GM21529 (cell line): ENCODE results near the gene COPS9.

Experiments
- ATAC-seq: cut with Tn5 transposase; IDR thresholded peaks from one replicate; pipeline ENCODE4 v1.9.1; 2021; ENCODE audit not compliant: unreplicated experiment

Gene COPS9

GRCh38 chr2:240166761-240167587 lies 30.9 kb upstream of the COPS9 start:
- ATAC-seq = no peak

GRCh38 chr2:240166191-240166590 lies 30.1 kb upstream of the COPS9 start:
- ATAC-seq = no peak

GRCh38 chr2:240165661-240166060 lies 29.6 kb upstream of the COPS9 start:
- ATAC-seq = no peak

- no peak for ATAC-seq
These were observed 28.9 kb upstream of the COPS9 start for GRCh38 chr2:240165034-240165433.

GRCh38 chr2:240164586-240164985 lies 28.5 kb upstream of the COPS9 start:
- no peak for ATAC-seq

GRCh38 chr2:240163844-240164574 lies 27.9 kb upstream of the COPS9 start:
- no peak for ATAC-seq

- no peak for ATAC-seq
These were observed 27.0 kb upstream of the COPS9 start for GRCh38 chr2:240162939-240163714.

- ATAC-seq = no peak
These were observed 26.4 kb upstream of the COPS9 start for GRCh38 chr2:240162531-240162930.

GRCh38 chr2:240162032-240162431 lies 25.9 kb upstream of the COPS9 start:
- ATAC-seq = no peak

GRCh38 chr2:240161087-240161750 lies 25.1 kb upstream of the COPS9 start:
- no peak for ATAC-seq

- no peak for ATAC-seq
These were observed 24.4 kb upstream of the COPS9 start for GRCh38 chr2:240160291-240161086.

GRCh38 chr2:240159251-240159839 lies 23.2 kb upstream of the COPS9 start:
- ATAC-seq = no peak

GRCh38 chr2:240157147-240157470 lies 21.0 kb upstream of the COPS9 start:
- ATAC-seq = no peak

- ATAC-seq = no peak
These were observed 20.5 kb upstream of the COPS9 start for GRCh38 chr2:240156435-240157146.

GRCh38 chr2:240155745-240156390 lies 19.8 kb upstream of the COPS9 start:
- ATAC-seq = no peak

GRCh38 chr2:240155048-240155744 lies 19.1 kb upstream of the COPS9 start:
- ATAC-seq = no peak

- ATAC-seq = no peak
These were observed 18.5 kb upstream of the COPS9 start for GRCh38 chr2:240154606-240155005.

GRCh38 chr2:240153418-240153817 lies 17.3 kb upstream of the COPS9 start:
- ATAC-seq = no peak
